ENCODE results near the gene DNLZ. TPM values are rescaled to one million over a fixed set of nuclear protein-coding genes. Genes with fewer than 3 reads are reported as not detected.

DNLZ gene
- total and polyA plus RNA-seq, 2 of the 4 experiments (the other 2 are of a cell fraction) = 2.0 to 11.4 TPM

DNA sequence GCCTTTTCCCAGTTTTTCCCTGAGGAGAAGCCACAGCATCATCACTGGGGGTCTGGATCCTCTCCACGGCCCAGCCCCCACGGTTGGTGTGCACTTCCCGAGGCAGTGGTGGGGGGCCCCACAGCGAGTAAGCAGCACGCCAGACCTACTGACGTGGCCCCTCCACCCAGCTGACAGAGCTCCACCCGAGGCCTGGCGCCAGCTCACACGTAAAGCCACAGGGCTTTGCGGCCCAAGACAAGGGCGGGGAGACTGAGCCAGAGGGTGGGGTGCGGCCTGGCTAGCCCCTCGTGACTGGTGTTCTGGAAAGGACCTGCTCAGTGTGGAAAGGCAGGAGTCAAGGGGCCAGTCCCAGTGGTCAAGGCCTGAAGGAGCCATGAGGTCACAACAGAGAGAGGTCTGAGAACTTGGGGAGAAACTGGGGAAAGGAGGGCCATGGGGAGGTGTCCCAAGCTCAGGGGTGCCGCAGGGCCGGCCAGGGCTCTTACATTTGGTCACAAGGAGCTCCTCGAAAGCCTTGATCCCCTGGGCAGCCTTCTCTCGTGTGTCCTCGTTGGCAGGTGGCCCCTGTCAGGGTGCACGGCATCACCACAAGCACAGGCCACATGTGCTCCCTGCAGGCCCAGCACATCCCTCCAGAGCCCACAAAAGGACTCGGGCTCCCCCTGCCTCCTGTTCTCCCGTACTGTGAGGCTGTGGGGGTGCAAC, 30.9 kb upstream of the DNLZ start:
- Histone ChIP-seq H3K4me1 (ENCODE audit: control insufficient read depth, insufficient read depth, low read length) (peaks cover 6% of the 10 kb centered on the region), H3K14ac (replicated peaks; ENCODE audit: low read depth, low read length) (no peak overlapping the region), H4K8ac (ENCODE audit: low read depth in 2 of 2, low read length in 2 of 2) (no peak overlapping the region), H2AFZ (replicated peaks; ENCODE audit: low read length, poor library complexity) (no peak overlapping the region), H2AK5ac (ENCODE audit: low read depth, low read length) (no peak overlapping the region), H2BK5ac (ENCODE audit: low read depth, low read length, poor library complexity, severe bottlenecking) (no peak overlapping the region), H3K27ac (ENCODE audit: insufficient read depth, low read length) (no peak overlapping the region), H4K91ac (ENCODE audit: insufficient read depth, low read depth, low read length) (no peak overlapping the region), H3K9me1 (ENCODE audit: insufficient read depth, low read length) (no peaks in the 10 kb centered on the region), H2BK120ac (ENCODE audit: low read depth, low read length) (no peak overlapping the region), H2BK20ac (ENCODE audit: low read depth, low read length) (no peak overlapping the region), H3K36me3 (ENCODE audit: control insufficient read depth, insufficient read depth, low read length) (peaks cover 65% of the 10 kb centered on the region), H3K23ac (ENCODE audit: low read depth, low read length) (no peak overlapping the region), H2BK15ac (ENCODE audit: low read depth, low read length) (no peak overlapping the region), H2AK9ac (replicated peaks; ENCODE audit: low read depth, low read length, poor library complexity) (peak overlapping the region; percentile 16), H3K4me2 (ENCODE audit: low read depth, low read length) (no peak overlapping the region), H3K9ac (ENCODE audit: low read depth, low read length) (no peak overlapping the region), H3K27me3 (ENCODE audit: control insufficient read depth, insufficient read depth, low read length) (no peaks in the 10 kb centered on the region), H3K79me1 (ENCODE audit: low read depth in 1 of 2, low read length in 2 of 2) (peaks cover 24 to 35% of the 10 kb centered on the region in 2 experiments), H3K4me3 (ENCODE audit: insufficient read depth, low read depth, low read length) (no peak overlapping the region), H3K9me3 (ENCODE audit: control insufficient read depth, insufficient read depth, low read length) (no peaks in the 10 kb centered on the region), H4K20me1 (ENCODE audit: insufficient read depth, low read length) (peaks cover 14% of the 10 kb centered on the region), H3K18ac (ENCODE audit: low read depth, low read length) (no peak overlapping the region), H4K5ac (ENCODE audit: low read depth, low read length) (no peak overlapping the region), H3K56ac (ENCODE audit: extremely low read depth, insufficient read depth, low read length) (no peak overlapping the region), H3K4ac (ENCODE audit: low read depth, low read length) (no peak overlapping the region)
- BruUV-seq (replicated peaks) = no TSS peak
- in situ Hi-C loops (cut with MboI; ENCODE audit: low sequenced_read_pairs) (no loop called here), dilution Hi-C loops (cut with HindIII; ENCODE audit: low sequenced_read_pairs, unreplicated experiment) (no loop called here), intact Hi-C loops (cut with micrococcal nuclease) (no loop called here)
- TF ChIP-seq BHLHE40 (IDR thresholded peaks at IDR 0.05; ENCODE audit: low read depth, low read length) = no peak
- TF ChIP-seq CHD1 (IDR thresholded peaks at IDR 0.05; ENCODE audit: low read depth, low read length) = no peak
- no peak for TF ChIP-seq RCOR1 (IDR thresholded peaks at IDR 0.05; ENCODE audit: insufficient replicate concordance, low read length)
- no peak for TF ChIP-seq RAD21 (IDR thresholded peaks at IDR 0.05; ENCODE audit: low read length)
- TF ChIP-seq CEBPB (IDR thresholded peaks at IDR 0.05; ENCODE audit: low read depth, low read length) = no peak
- no peak for TF ChIP-seq MAZ (IDR thresholded peaks at IDR 0.05; ENCODE audit: borderline replicate concordance, low read depth, low read length)
- TF ChIP-seq, protein P1, sequence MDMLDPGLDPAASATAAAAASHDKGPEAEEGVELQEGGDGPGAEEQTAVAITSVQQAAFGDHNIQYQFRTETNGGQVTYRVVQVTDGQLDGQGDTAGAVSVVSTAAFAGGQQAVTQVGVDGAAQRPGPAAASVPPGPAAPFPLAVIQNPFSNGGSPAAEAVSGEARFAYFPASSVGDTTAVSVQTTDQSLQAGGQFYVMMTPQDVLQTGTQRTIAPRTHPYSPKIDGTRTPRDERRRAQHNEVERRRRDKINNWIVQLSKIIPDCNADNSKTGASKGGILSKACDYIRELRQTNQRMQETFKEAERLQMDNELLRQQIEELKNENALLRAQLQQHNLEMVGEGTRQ (IDR thresholded peaks at IDR 0.05; ENCODE audit: low read depth, low read length) = no peak
- no peak for TF ChIP-seq MXI1 (IDR thresholded peaks at IDR 0.05; ENCODE audit: borderline replicate concordance, low read depth, low read length)
- TF ChIP-seq SMC3 (IDR thresholded peaks at IDR 0.05; ENCODE audit: low read depth, low read length) = no peak
- TF ChIP-seq, protein P2, sequence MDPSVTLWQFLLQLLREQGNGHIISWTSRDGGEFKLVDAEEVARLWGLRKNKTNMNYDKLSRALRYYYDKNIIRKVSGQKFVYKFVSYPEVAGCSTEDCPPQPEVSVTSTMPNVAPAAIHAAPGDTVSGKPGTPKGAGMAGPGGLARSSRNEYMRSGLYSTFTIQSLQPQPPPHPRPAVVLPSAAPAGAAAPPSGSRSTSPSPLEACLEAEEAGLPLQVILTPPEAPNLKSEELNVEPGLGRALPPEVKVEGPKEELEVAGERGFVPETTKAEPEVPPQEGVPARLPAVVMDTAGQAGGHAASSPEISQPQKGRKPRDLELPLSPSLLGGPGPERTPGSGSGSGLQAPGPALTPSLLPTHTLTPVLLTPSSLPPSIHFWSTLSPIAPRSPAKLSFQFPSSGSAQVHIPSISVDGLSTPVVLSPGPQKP (IDR thresholded peaks at IDR 0.05; ENCODE audit: borderline replicate concordance, low read depth, low read length) = no peak
- TF ChIP-seq, protein P3, sequence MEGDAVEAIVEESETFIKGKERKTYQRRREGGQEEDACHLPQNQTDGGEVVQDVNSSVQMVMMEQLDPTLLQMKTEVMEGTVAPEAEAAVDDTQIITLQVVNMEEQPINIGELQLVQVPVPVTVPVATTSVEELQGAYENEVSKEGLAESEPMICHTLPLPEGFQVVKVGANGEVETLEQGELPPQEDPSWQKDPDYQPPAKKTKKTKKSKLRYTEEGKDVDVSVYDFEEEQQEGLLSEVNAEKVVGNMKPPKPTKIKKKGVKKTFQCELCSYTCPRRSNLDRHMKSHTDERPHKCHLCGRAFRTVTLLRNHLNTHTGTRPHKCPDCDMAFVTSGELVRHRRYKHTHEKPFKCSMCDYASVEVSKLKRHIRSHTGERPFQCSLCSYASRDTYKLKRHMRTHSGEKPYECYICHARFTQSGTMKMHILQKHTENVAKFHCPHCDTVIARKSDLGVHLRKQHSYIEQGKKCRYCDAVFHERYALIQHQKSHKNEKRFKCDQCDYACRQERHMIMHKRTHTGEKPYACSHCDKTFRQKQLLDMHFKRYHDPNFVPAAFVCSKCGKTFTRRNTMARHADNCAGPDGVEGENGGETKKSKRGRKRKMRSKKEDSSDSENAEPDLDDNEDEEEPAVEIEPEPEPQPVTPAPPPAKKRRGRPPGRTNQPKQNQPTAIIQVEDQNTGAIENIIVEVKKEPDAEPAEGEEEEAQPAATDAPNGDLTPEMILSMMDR (conservative IDR thresholded peaks at IDR 0.05; ENCODE audit: low read depth, low read length) = no peak
- no peak for TF ChIP-seq FOS (IDR thresholded peaks at IDR 0.05; ENCODE audit: low read depth, low read length)
- no peak for TF ChIP-seq MAFK (IDR thresholded peaks at IDR 0.05; ENCODE audit: low read depth, low read length)
- TF ChIP-seq RFX5 (IDR thresholded peaks at IDR 0.05; ENCODE audit: low read depth, low read length) = no peak
- TF ChIP-seq NFE2L2 (IDR thresholded peaks at IDR 0.05; ENCODE audit: low read depth, low read length) = no peak
- TF ChIP-seq POLR2A (IDR thresholded peaks at IDR 0.05; ENCODE audit: low read depth, low read length) = no peak
- WGBS, 2 experiments (ENCODE audit: extremely low coverage in 2 of 2, insufficient read length in 1 of 2) = 95% methylated on average over 8 of the region's 21 CpGs; no CpG with 5 or more reads in 1 of the 2 experiments
- no peak for DNase-seq
- ATAC-seq (ENCODE audit: low read depth) = no peak
- CTCF ChIA-PET = no interaction called here
- POLR2A ChIA-PET (ENCODE audit: unreplicated experiment) = no interaction called here
